ENCODE data around the gene PSMD13.
A peak's percentile ranks its signal among the peaks of the same experiment; 100 is the strongest.
"Not testable (repeated sequence)": the region's sequence is repeated elsewhere in the genome, so short reads cannot be mapped to it uniquely, and the experiment has no call there.

PSMD13 gene

DNA sequence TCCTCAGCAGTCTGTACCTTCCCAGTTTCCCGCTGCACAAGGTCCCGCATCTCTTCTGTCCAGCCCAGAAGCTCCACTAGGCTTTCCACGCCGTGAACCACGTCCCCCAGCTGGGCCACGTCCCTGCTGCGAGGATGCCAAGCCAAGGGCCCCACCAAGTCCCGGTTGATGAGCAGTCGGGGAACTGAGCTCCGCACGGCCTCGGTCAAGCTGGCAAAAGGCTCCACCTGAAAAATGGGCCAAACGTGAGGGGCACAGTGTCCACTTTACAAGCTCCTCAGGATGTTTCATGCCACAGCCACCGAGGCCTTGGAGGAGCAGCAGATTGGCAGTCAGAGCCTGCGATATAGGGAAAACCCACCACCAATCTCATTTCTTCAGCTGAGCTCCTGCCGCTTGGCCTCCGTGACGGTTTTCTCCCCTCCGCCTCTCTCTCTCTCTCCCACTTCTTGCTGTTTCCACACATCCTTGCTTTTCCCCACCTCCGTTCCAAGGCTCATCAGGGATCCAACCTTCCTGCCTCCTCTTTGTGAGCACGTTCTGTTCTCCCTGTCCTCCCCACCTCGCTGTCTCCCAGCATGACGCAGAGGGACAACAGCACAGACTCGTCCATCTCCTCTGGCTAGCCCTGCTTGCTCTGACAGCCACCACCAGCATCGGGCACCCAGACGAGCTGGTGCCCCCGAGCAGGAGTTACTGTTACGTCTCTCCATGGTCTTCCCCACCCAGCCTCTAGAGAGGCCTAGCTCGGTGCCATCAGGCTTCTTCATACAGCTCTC, 17.8 kb upstream of the PSMD13 start:
- no peak for ATAC-seq

DNA sequence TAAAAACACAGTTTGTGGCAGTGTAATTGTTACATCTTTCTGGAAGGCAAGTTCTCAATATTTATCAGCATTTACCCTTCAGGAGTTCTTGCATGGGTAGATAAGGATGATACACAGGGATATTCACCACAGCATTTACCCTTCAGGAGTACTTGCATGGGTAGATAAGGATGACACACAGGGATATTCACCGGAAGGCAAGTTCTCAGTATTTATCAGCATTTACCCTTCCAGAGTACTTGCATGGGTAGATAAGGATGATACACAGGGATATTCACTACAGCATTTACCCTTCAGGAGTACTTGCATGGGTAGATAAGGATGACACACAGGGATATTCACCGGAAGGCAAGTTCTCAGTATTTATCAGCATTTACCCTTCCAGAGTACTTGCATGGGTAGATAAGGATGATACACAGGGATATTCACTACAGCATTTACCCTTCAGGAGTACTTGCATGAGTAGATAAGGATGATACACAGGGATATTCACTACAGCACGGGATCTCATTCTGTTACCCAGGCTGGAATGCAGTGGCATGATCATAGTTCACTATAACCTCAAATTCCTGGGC, 16.0 kb upstream of the PSMD13 start:
- ATAC-seq = not testable (repeated sequence)

DNA sequence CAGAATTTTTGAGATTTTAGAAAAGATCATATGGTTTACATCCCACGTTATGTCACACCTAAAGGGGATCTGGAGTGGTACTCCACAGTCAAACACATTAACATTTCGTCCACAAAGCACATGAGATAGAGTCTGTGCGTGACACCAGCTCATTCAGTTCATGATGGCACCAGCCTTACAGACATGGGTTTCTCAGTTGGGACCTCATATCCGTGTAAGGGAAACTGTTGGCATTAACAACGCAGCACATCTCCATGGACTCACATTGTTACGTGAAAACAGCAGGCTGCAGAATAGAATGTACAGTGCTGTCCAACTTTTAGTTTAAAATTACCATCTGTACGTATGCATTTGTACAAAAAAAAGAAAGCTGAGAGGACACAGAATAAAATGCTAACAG, 15.2 kb upstream of the PSMD13 start:
- ATAC-seq = no peak

DNA sequence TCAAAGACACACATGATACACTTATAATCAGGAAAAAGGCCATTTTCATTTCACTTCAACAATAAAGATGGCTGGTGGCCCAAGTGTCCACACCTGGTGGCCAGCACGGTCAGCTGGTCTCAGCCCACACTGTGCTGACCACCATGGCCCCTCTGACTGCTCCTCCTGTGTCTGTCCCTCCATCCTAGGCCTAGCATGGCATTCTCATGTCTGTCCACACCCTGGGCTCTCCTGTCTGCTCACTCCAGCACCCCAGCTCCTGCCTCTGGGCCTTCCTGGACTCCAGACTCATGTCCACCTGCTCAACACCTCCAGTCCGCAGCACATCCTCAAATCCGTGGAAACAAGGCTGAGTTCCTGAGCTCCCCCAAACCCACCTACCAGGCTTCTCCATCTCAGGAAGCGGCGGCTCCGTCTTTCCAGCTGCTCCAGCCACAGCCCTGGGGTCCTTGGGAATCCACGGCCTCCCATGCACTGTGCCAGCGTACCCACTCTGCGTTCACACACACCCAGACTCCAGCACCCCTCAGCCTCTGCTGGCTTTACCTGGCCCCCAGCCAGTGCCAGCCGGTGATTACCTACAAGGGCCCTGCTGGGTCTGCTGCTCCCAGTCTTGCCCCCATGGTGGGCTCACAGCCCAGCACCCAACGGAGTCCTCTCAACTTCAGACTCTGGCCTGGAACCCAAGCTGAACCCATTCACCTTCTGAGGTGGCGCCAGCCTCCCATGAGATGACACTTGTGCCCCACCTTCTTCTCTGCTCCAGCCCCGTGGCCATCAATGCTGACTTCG, 14.6 kb upstream of the PSMD13 start:
- ATAC-seq = no peak

- no peak for ATAC-seq
These were observed 13.6 kb upstream of the PSMD13 start for GRCh38 chr11:223026-223789.

- no peak for ATAC-seq
These were observed 12.9 kb upstream of the PSMD13 start for GRCh38 chr11:223884-224283.

GRCh38 chr11:224424-224823, 12.4 kb upstream of the PSMD13 start:
- ATAC-seq = no peak

DNA sequence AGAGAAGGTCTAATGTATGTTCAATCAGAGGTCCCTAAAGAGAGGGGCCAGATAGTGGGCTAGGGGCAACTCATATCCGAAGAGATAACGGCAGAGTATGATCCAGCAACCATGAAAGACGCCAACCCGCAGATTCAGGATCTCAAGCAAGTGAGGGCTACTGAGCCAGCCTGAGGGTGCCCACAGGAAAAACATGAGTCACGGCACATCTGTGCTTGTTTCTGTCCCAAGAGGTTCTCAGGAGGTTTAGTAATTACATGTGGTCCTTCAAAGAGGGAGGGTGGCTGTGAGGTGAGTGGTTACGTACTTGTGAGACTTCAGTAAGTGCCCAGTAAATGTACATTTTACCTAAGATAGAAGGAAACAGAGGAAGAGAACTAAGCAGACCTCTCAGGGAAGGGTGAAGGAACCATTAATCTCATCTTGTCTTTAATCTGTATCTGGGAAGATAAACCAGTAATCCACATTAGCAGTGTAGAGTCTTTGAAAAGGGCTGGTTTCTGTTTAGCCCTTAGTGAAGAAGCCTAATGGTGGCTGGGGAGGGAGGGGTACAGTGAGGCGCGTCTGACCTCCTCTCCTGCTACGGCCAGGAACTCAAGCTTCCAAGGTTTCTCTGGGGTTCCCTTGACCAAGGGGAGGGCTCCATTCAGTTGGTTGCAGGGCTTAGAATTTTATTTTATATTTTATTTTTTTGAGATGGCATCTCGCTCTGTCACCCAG, 10.9 kb upstream of the PSMD13 start:
- ATAC-seq = peak in 1 of 2 donors; percentile 30

DNA sequence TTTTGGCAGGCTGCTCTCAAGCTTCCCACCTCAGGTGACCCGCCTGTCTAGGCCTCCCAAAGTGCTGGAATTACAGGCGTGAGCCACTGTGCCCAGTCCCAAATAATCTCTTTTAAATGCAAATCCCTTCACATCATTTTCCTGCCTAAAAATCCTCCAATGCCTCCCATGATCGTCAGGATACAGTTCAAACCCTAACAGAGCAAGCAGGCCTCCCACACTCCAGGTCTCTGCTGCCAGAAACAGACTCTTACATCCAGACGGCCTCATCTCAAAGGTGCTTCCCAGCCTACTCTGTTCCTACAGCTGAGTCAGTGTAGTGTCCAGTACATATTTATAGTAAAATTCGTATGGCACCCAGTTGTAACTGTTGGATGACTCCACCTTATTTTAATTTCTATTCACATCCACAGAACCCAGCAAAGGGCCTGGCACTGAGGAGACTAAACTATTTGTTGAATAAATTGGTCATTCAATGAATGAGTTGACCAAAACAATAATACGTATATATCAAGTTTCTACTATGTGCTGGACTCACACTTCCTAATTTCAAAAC, 8.9 kb upstream of the PSMD13 start:
- no peak for ATAC-seq

DNA sequence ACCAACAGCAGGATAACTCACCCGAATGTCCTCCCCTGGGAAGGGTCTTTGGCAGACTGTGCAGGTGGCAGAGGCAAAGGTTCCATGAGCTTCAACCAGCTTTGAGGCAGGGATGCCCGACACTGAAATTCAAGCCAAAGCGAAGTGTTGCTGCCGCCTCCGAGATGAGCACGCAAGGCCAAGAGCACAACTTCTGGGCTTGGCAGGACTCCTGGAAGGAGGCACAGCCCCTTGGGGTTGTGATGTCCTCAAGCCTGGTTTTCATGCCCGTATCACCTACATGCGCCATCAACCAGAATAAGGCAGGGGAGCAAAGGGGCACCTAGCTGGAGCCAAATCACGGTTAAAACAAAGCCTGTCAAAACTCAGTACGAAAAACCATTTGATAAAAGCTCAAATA, 6.3 kb upstream of the PSMD13 start:
- no peak for ATAC-seq

DNA sequence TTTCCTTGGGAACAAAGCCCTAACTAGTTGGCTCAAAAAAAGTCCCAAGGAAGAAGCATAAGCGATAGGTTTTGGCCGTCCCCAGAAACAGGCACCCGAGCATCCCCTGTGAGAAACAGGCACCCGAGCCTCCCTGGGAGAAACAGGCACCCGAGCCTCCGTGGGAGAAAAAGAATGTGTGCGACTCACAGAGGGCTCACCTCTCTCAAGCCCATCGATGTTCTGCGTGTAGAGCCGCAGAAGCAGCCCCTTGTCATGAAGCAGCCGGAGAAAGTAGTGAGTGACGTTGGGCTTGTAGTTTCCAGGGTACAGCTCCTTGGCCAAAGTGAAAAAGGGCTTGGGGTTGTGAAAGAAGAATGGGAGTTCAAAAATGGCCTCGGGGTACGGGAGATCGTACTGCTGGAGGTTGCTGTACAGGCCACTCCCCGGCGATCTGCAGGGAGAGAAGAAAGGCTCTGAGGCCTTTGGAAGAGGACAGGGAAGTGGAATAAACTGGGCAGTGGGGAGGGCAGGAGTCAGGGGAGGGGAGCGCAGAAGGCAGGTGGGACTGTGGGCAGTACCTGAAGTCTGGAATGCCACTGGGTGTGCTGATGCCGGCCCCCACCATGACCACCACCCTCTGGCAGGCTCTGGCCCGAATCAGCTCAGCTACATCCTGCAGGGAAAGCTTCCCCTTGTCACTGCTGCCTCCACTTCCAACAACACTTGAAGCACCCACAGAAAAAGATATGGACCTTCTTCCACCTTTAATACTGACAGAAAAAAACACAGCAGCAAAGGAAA, 3.8 kb upstream of the PSMD13 start:
- no peak for ATAC-seq

GRCh38 chr11:235180-235579, 1.6 kb upstream of the PSMD13 start:
- ATAC-seq = no peak

- ATAC-seq = peak; percentile 36 to 42
These were observed 1.2 kb upstream of the PSMD13 start for GRCh38 chr11:235609-235996.

GRCh38 chr11:235997-236773, 591 bp upstream of the PSMD13 start, which contains the start of gene SIRT3:
SIRT3 (minus strand) TSS chr11:236342; CDS start chr11:236328, 14 bp downstream.
- peak; percentile 83 to 89 for ATAC-seq

GRCh38 chr11:238346-238745, 1.6 kb downstream of the PSMD13 start:
- not testable (repeated sequence) for ATAC-seq

GRCh38 chr11:240315-240714, 3.5 kb downstream of the PSMD13 start:
- no peak for ATAC-seq

GRCh38 chr11:241634-242033, 4.9 kb downstream of the PSMD13 start:
- ATAC-seq = no peak

- no peak for ATAC-seq
These were observed 7.6 kb downstream of the PSMD13 start for GRCh38 chr11:244376-244775.

DNA sequence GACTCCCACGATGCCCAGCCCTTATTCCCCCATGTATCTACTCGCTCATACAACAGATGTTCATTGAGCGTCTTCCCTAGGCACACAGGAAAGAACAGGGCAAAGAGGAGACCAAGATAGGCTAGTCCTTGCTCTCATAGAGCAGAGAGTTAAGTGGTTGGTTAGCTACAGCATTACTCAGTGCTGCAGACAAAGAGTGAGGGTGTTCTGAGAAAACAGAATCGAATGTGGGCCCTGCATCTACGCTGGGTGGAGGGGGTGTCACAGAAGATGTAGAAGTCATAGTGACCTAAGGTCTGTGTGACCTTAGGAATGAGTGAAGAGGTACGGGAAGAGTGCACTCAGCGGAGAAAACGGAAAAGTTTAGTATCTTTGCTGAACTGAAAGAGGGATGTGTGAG, 12.3 kb downstream of the PSMD13 start:
- ATAC-seq = no peak

- no peak for ATAC-seq
These were observed 13.5 kb downstream of the PSMD13 start for GRCh38 chr11:250274-250673.

Measured in activated CD4-positive, CD25-positive, alpha-beta regulatory T cell treated with anti-CD3 and anti-CD28 coated beads, Interleukin-2, amount 50 U/mL, for 24 hours (primary cell).